HEK293T (cell line): ENCODE measurements around the gene ZNF521.

Source experiments
- ARNT ChIP-seq: fragments of 450-650 bp; IDR thresholded peaks from 2 replicates; pipeline ENCODE4 v1.6.1; 2017; ENCODE audit warnings: mild to moderate bottlenecking
- LEF1 ChIP-seq: fragments of 450-650 bp; IDR thresholded peaks from 2 replicates; pipeline ENCODE4 v1.6.1; 2017; ENCODE audit warnings: mild to moderate bottlenecking, borderline replicate concordance
- SUZ12 ChIP-seq: fragments of 450-650 bp; IDR thresholded peaks from 2 replicates; pipeline ENCODE4 v1.6.1; 2016; ENCODE audit warnings: mild to moderate bottlenecking

GRCh38 chr18:25102662-25103061, 249.3 kb downstream of the ZNF521 start:
- TF ChIP-seq LEF1 (no peak), SUZ12 (no peak), ARNT (no peak)
